AG04449 (cell line): ENCODE data around the gene CEP76.
A peak's percentile ranks its signal among the peaks of the same experiment; 100 is the strongest.

Experiments
- CTCF ChIA-PET: fragments of 350-600 bp; formaldehyde crosslinking; extraction: SDS; loops from one replicate; lab custom pipeline; 2021; ENCODE audit warnings: antibody characterized with exemption; lab: Yijun Ruan, JAX
- POLR2A ChIA-PET: fragments of 400-600, 350-600 bp; formaldehyde crosslinking; extraction: SDS; loops from one replicate; lab custom pipeline; 2020; ENCODE audit warnings: antibody characterized with exemption, inconsistent platforms; lab: Yijun Ruan, JAX
- DNase-seq: peaks from one replicate; pipeline ENCODE4 v3.0.0-alpha.2; 2010; ENCODE audit warnings: low read depth, low spot score
- H3K4me3 ChIP-seq: 2 replicates; pipeline ENCODE4 v1.5.1; 2011; ENCODE audit warnings: low read depth, mild to moderate bottlenecking, control low read depth, low read length
- TF ChIP-seq, protein P1 (sequence below): IDR thresholded peaks from one replicate; pipeline ENCODE4 v1.5.1; 2011; ENCODE audit warnings: mild to moderate bottlenecking, moderate library complexity, low read length, control low read depth, inconsistent platforms; ENCODE audit not compliant: insufficient read depth; ENCODE audit errors: missing control alignments

The CEP76 gene

DNA sequence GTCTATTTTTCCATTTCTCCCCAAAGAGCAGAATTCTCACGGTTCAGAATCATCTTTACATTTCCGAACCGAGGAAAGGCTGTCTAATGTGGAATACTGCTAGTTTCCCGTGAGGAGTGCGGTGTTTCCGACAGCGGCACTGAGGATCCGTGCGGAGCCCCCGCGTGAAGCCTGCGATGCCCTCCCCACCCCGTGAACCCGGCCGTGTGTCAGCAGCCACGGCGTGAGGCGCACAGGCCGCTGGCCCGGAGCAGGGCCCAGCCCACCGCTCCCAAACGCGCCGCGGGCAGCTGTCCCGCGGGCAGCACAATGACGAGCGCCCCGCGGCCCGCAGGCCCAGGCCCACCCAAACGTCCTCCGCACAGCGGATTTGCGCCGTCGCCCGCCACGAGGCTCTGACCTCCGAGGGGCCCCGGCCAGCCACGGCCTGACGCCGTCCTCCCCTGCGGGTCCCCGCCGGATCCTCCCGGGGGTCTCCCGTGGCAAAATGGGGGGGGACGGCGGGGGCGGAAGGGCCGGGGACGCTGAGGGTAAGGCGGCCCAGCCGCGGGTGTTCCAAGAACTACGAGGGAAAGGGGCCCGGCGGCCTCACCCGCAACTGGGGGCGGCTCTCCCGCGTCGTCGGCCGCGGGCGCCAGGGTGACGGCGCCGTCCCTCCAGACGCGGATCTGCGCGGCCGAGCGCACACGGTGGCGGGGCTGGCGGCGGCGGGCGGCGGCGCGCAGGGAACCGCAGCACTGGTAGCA lies 45.4 kb downstream of the CEP76 start:
- TF ChIP-seq, protein P1, sequence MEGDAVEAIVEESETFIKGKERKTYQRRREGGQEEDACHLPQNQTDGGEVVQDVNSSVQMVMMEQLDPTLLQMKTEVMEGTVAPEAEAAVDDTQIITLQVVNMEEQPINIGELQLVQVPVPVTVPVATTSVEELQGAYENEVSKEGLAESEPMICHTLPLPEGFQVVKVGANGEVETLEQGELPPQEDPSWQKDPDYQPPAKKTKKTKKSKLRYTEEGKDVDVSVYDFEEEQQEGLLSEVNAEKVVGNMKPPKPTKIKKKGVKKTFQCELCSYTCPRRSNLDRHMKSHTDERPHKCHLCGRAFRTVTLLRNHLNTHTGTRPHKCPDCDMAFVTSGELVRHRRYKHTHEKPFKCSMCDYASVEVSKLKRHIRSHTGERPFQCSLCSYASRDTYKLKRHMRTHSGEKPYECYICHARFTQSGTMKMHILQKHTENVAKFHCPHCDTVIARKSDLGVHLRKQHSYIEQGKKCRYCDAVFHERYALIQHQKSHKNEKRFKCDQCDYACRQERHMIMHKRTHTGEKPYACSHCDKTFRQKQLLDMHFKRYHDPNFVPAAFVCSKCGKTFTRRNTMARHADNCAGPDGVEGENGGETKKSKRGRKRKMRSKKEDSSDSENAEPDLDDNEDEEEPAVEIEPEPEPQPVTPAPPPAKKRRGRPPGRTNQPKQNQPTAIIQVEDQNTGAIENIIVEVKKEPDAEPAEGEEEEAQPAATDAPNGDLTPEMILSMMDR, result no peak
- ChIA-PET POLR2A (interaction anchor here (0.7 kb wide), 1 partner anchor 645 kb away, joined by 3 read pairs; no protein-coding TSS in a partner anchor), CTCF (interaction anchor here (15.7 kb wide), 1 partner anchor 267 kb away, joined by 336 read pairs; no protein-coding TSS in a partner anchor)
- H3K4me3 ChIP-seq, result peak overlapping the region; percentile 81
- DNase-seq, result no peak

GRCh38 chr18:12656605-12656937 lies 46.0 kb downstream of the CEP76 start:
- ChIA-PET POLR2A (no interaction called here), CTCF (interaction anchor here (15.7 kb wide), 1 partner anchor 266 kb away, joined by 336 read pairs; no protein-coding TSS in a partner anchor)
- DNase-seq, result no peak
- peak overlapping the region; percentile 81 for H3K4me3 ChIP-seq
- TF ChIP-seq, protein P1, result no peak

- H3K4me3 ChIP-seq, result no peak overlapping the region
- no peak for DNase-seq
- TF ChIP-seq, protein P1, result no peak
- ChIA-PET POLR2A (no interaction called here), CTCF (interaction anchor here (0.9 kb wide), 1 partner anchor 269 kb away, joined by 3 read pairs; no protein-coding TSS in a partner anchor)
Measured at GRCh38 chr18:12654971-12655370, 47.6 kb downstream of the CEP76 start.

- no peak overlapping the region for H3K4me3 ChIP-seq
- CTCF ChIA-PET, result interaction anchor here (0.6 to 3.3 kb wide), 2 partner anchors 250 to 260 kb away, joined by 3 to 12 read pairs; no protein-coding TSS in a partner anchor
- no peak for DNase-seq
Measured at GRCh38 chr18:12652861-12653401, 49.6 kb downstream of the CEP76 start.

DNA sequence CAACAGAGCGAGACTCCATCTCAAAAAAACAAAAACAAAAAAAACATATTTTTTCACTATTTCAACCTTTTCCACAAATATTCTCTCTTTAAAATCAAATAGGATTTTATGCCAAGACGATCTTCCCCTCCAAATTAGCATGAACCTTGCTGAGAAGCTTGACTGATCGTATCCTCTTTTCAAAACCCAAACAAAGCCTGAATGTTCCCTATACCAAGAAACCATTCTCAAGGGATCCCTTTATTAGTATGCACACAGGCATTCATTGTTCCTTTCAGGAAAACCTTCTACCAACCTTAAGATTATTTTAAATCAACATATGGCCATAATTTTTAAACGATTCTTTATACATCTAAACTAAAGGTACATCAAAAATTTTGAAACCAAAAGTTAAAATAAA lies 50.9 kb downstream of the CEP76 start:
- POLR2A ChIA-PET, result no interaction called here

More at GRCh38 chr18:12652861-12653401, 49.6 kb downstream of the CEP76 start:
- POLR2A ChIA-PET, result no interaction called here
- TF ChIP-seq, protein P1, result no peak

GRCh38 chr18:12647773-12648172 lies 54.8 kb downstream of the CEP76 start:
- DNase-seq, result no peak
- ChIA-PET POLR2A (no interaction called here), CTCF (interaction anchor here (0.9 kb wide), 2 partner anchors 8 to 256 kb away, joined by 3 to 4 read pairs; no protein-coding TSS in a partner anchor)
- TF ChIP-seq, protein P1, result no peak
- no peak overlapping the region for H3K4me3 ChIP-seq

More for the DNA sequence above, 50.9 kb downstream of the CEP76 start:
- CTCF ChIA-PET, result interaction anchor here (1.2 to 3.3 kb wide), 2 partner anchors 259 to 274 kb away, joined by 3 to 12 read pairs; partner anchors contain the start of gene AFG3L2
- no peak for DNase-seq
- TF ChIP-seq, protein P1, result no peak
- H3K4me3 ChIP-seq, result no peak overlapping the region
